NB4 (cell line): ENCODE results near the gene TOM1L1.
A peak's percentile ranks its signal among the peaks of the same experiment; 100 is the strongest.

Experiments used
- DNase-seq: peaks from one replicate; pipeline ENCODE4 v3.0.0; 2010; ENCODE audit warnings: low read depth
- H3K4me3 ChIP-seq: one replicate; pipeline ENCODE4 v1.5.1; 2011; ENCODE audit warnings: mild to moderate bottlenecking, low read depth, low read length, moderate library complexity
- MYC ChIP-seq: IDR thresholded peaks from 2 replicates; pipeline ENCODE4 v1.6.1; 2011; ENCODE audit warnings: low read depth, low read length
- POLR2A ChIP-seq: IDR thresholded peaks from 2 replicates; pipeline ENCODE4 v1.6.1; 2011; ENCODE audit warnings: mild to moderate bottlenecking; ENCODE audit not compliant: insufficient read length; ENCODE audit errors: extremely low read depth
- TF ChIP-seq, protein P1 (sequence below): IDR thresholded peaks from one replicate; pipeline ENCODE4 v1.5.1; 2012; ENCODE audit warnings: low read depth, low read length
- TF ChIP-seq, protein P2 (sequence below): IDR thresholded peaks from 2 replicates; pipeline ENCODE4 v1.6.1; 2011; ENCODE audit warnings: low read depth, low read length

Gene TOM1L1

DNA sequence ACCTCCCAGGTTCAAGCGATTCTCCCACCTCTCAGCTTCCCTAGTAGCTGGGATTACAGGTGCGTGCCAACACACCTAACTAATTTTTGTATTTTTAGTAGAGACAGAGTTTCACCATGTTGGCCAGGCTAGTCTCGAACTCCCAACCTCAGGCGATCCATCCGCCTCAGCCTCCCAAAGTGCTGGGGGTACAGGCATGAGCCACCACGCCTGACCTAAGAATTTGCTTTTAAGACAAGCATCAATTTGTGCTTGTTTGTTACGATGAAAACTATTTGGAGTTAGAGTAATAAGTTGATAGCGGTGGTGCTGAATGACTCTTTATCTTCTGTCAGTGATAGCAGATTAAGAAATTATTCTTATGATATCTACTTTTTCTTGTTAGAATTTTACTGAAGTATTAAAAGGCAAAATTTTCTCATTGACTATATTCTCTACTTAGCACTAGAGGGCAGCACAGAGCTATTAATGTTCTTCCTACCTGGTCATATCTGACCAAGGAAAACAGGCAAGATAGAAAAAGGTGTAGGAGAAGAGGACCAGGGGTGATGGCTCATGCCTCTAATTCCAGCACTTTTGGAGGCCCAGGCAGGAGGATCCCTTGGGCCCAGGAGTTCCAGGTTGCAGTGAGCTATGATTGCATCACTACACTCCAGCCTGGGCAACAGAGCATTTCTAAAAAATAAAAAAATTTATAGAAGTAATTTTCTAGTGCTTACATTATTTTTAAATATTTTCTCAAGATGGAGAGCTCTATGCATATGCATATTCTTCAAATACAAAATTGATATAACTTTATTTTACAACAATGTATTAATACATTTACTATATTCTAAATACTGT is 92.4 kb downstream of the TOM1L1 start:
- TF ChIP-seq MYC = no peak
- TF ChIP-seq POLR2A = no peak
- TF ChIP-seq, protein P1, sequence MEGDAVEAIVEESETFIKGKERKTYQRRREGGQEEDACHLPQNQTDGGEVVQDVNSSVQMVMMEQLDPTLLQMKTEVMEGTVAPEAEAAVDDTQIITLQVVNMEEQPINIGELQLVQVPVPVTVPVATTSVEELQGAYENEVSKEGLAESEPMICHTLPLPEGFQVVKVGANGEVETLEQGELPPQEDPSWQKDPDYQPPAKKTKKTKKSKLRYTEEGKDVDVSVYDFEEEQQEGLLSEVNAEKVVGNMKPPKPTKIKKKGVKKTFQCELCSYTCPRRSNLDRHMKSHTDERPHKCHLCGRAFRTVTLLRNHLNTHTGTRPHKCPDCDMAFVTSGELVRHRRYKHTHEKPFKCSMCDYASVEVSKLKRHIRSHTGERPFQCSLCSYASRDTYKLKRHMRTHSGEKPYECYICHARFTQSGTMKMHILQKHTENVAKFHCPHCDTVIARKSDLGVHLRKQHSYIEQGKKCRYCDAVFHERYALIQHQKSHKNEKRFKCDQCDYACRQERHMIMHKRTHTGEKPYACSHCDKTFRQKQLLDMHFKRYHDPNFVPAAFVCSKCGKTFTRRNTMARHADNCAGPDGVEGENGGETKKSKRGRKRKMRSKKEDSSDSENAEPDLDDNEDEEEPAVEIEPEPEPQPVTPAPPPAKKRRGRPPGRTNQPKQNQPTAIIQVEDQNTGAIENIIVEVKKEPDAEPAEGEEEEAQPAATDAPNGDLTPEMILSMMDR = peak; percentile 28
- TF ChIP-seq, protein P2, sequence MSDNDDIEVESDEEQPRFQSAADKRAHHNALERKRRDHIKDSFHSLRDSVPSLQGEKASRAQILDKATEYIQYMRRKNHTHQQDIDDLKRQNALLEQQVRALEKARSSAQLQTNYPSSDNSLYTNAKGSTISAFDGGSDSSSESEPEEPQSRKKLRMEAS = no peak
- DNase-seq = peak; percentile 58
- H3K4me3 ChIP-seq = no peak overlapping the region

DNA sequence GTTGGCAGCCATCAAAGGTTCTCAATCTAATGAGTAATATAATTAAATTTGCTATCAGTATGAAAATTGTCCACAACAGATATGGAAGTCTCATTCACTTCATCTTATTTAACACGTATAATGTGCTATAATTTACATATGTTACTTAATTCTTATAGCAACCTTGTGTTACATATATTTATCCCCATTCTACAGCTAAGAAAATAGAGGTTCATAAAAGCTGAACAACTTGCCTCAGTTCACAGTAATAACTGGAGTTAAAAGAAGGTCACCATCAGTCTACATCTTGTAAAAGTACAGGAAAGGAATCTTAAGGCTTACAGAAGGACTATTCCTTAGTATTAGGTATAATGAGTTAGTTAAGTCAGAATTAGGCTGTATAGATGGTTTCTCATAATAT is 95.8 kb downstream of the TOM1L1 start:
- DNase-seq = no peak
- TF ChIP-seq, protein P1 = no peak
- no peak for TF ChIP-seq POLR2A
- no peak for TF ChIP-seq MYC
- TF ChIP-seq, protein P2 = no peak
- no peak overlapping the region for H3K4me3 ChIP-seq

DNA sequence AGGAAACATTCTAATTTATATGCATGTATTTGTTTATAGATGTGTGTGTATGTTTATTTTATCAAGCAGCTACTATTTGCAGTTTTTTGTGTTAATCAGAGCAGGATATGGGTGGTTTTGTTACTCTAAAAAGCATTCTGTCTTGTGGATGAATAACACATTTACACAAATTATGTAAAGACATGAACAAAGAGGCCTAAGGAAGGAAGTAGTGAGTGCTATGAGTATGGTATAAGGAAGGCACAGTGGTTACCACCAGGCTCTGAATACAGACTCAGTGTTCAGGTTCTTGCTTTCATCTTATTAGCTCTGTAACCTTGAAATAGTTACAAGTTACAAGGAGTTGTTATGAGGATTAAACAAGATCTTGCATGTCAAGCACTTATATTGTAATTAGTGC is 101.8 kb downstream of the TOM1L1 start:
- DNase-seq = no peak
- TF ChIP-seq POLR2A (no peak), MYC (no peak)
- TF ChIP-seq, protein P1 = no peak
- TF ChIP-seq, protein P2 = no peak
- no peak overlapping the region for H3K4me3 ChIP-seq

DNA sequence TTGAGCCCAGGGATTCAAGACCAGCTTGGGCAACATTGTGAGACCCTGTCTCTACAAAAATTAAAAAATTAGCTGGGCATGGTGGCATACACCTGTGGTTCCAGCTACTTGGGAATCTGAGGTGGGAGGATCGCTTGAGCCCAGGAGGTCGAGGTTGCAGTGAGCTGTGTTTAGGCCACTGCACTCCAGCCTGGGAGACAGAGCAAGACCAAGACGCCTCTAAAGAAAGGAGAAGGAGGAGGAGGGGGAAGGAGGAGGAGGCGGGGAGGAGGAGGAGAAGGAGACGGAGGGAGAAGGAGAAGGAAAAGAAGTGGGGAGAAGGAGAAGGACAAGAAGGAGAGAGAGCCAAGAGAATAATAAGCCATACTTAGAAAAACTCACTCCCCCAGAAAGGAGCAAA is 103.8 kb downstream of the TOM1L1 start:
- no peak overlapping the region for H3K4me3 ChIP-seq
- no peak for DNase-seq
- TF ChIP-seq, protein P1 = no peak
- TF ChIP-seq, protein P2 = no peak
- TF ChIP-seq MYC = no peak
- TF ChIP-seq POLR2A = no peak

DNA sequence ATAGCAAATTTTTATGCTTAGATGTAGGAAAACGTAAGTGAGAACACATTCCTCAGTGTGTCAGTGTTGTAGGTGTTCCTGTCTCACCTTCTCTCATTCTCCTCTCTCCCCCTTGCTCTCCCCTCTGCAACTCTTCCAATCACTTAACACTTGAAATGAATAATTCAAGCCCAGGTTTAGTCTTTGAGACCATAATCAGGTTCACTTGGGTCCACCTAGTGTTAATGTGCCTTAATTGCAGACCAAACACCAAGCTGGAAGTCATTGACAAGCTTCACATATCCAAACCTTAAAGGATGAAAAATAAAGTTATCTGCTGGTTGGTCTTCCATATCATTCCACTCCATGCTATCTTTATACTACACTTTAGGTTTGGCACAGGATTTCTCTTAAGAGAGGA is 104.9 kb downstream of the TOM1L1 start:
- peak; percentile 44 for DNase-seq
- TF ChIP-seq, protein P1 = peak; percentile 47
- TF ChIP-seq POLR2A = no peak
- TF ChIP-seq, protein P2 = no peak
- TF ChIP-seq MYC = no peak
- H3K4me3 ChIP-seq = no peak overlapping the region
